Panc1 (cell line): Measurements from ENCODE around the gene NAB2. TPM values are rescaled to one million over a fixed set of nuclear protein-coding genes. Genes with fewer than 3 reads are reported as not detected.
A peak's percentile ranks its signal among the peaks of the same experiment; 100 is the strongest.

Experiments used
- ATAC-seq: fragments of 200-7000 bp; cut with Tn5 transposase; 2 replicates; pipeline ENCODE4 v1.9.1; 2020; ENCODE audit warnings: mild to moderate bottlenecking, moderate library complexity
- BruUV-seq: library from RNA; stranded (reverse); fragments of 400-500 nt; replicated peaks from 2 replicates; lab custom pipeline; 2021; lab: Mats Ljungman, UMichigan
- CTCF ChIA-PET: fragments of 300-600 bp; sonication (Branson Sonifier 250); formaldehyde crosslinking; loops from one replicate; lab custom pipeline; 2022; ENCODE audit warnings: antibody characterized with exemption; lab: Charles Lee
- POLR2A ChIA-PET: fragments of 300-600 bp; sonication (Branson Sonifier 250); formaldehyde crosslinking; loops from one replicate; lab custom pipeline; 2022; ENCODE audit warnings: antibody characterized with exemption; lab: Charles Lee
- DNase-seq: peaks from one replicate; pipeline ENCODE4 v3.0.0-alpha.2; 2010; ENCODE audit warnings: low read depth, low spot score
- H3K27ac ChIP-seq: 2 replicates; pipeline ENCODE4 v1.5.1; 2011; ENCODE audit warnings: mild to moderate bottlenecking, low read length, inconsistent platforms
- H3K27me3 ChIP-seq: fragments of 200-500 bp; sonication (Bioruptor generic); 2 replicates; pipeline ENCODE4 v1.6.0; 2014; ENCODE audit warnings: low read length, inconsistent platforms; ENCODE audit not compliant: control insufficient read depth, insufficient read depth
- H3K36me3 ChIP-seq: fragments of 200-500 bp; sonication (Bioruptor generic); 2 replicates; pipeline ENCODE4 v1.5.1; 2014; ENCODE audit warnings: inconsistent platforms, mild to moderate bottlenecking, low read length, moderate library complexity; ENCODE audit not compliant: control insufficient read depth, insufficient read depth
- H3K4me1 ChIP-seq: 2 replicates; pipeline ENCODE4 v1.5.1; 2011; ENCODE audit warnings: inconsistent platforms, mild to moderate bottlenecking, low read length, moderate library complexity; ENCODE audit not compliant: control insufficient read depth, insufficient read depth
- H3K4me3 ChIP-seq, 2 experiments: 2 replicates each; pipeline ENCODE4 v1.5.1; 2011 to 2012; ENCODE audit warnings: low read depth in 2 of 2, low read length in 2 of 2, mild to moderate bottlenecking in 2 of 2, inconsistent platforms in 1 of 2, moderate library complexity in 1 of 2
- H3K9me3 ChIP-seq: fragments of 200-500 bp; sonication (Bioruptor generic); 2 replicates; pipeline ENCODE4 v1.5.1; 2014; ENCODE audit warnings: low read depth, mild to moderate bottlenecking, inconsistent platforms, low read length, moderate library complexity; ENCODE audit not compliant: control insufficient read depth, insufficient read depth
- POLR2AphosphoS5 ChIP-seq: IDR thresholded peaks from 2 replicates; pipeline ENCODE4 v1.6.1; 2012; ENCODE audit warnings: mild to moderate bottlenecking, low read depth, low read length, moderate library complexity
- SIN3A ChIP-seq: IDR thresholded peaks from 2 replicates; pipeline ENCODE4 v1.6.1; 2012; ENCODE audit warnings: low read depth, mild to moderate bottlenecking, low read length, moderate library complexity, borderline replicate concordance; ENCODE audit not compliant: insufficient read depth
- TCF7L2 ChIP-seq: IDR thresholded peaks from 2 replicates; pipeline ENCODE4 v1.6.1; 2011; ENCODE audit warnings: mild to moderate bottlenecking, low read depth, low read length, inconsistent platforms
- in situ Hi-C: cut with HindIII; loops from 2 replicates; pipeline ENCODE4 v1.10.0; 2016; ENCODE audit warnings: low sequenced_read_pairs, low pct_unique_long_range_greater_than_20kb
- intact Hi-C: fragments of 100-400 bp; cut with micrococcal nuclease; formaldehyde crosslinking; loops from one replicate; pipeline ENCODE4 v1.10.0; 2022; ENCODE audit not compliant: unreplicated experiment
- total RNA-seq: library from RNA; stranded (reverse); gene quantifications from one replicate; pipeline ENCODE4 v1.2.1, GENCODE V29; 2021; ENCODE audit not compliant: unreplicated experiment
- TF ChIP-seq, protein P1 (sequence below): fragments of 450-650 bp; IDR thresholded peaks from 2 replicates; pipeline ENCODE4 v1.5.1; 2017; ENCODE audit warnings: mild to moderate bottlenecking
- TF ChIP-seq, protein P2 (sequence below), 2 experiments: IDR thresholded peaks; 2 replicates each; pipeline ENCODE4 v1.6.1; 2011 to 2012; ENCODE audit warnings: low read depth in 2 of 2, control low read depth in 1 of 2, low read length in 1 of 2, mild to moderate bottlenecking in 1 of 2, moderate library complexity in 1 of 2; ENCODE audit not compliant: insufficient read depth in 1 of 2

NAB2 gene
- total RNA-seq, 1 experiment from 2014 or later, result 13.9 TPM

DNA sequence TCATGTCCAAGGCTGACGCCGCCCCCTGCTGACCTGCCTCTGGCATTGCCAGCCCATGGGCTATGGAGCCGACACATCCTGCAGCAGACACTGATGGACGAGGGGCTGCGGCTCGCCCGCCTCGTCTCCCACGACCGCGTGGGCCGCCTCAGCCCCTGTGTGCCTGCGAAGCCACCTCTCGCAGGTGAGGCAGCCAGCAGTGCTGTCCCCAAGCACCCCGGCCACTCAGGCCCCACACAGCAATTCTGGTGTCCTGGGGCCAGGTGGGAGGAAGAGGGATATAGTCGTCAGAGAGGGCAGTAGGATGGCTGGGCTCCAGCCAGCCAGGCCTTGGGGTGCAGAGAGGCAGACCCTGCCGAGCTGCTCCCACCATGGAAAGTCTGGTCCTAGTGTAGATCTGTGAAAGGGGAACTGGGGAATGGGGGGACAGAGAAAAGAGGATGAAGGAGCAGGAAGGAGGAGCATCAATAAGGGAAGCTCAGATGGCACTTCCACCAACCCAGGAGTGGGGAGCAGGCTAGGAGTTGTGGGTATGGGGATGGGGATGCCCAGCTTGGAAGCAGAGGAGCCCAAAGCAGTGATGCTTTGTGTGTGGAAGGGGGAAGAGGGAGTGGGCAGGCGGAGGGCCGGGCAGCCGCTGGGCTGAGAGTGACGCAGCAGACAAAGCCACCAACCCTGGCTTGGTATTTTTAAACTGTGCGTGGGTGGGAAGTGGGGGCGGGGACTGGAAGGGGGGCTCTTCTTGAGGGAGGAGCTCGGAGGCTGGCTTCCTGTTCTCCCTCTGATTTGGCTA, 4.7 kb downstream of the NAB2 start:
- in situ Hi-C loops, result no loop called here
- no TSS peak for BruUV-seq
- H3K27ac ChIP-seq, result 0 out of 2 replicates have a peak overlapping the region, but pooled peaks have one; percentile 29
- TF ChIP-seq POLR2AphosphoS5, result no peak
- TF ChIP-seq SIN3A, result no peak
- TF ChIP-seq TCF7L2, result no peak
- TF ChIP-seq, protein P1, sequence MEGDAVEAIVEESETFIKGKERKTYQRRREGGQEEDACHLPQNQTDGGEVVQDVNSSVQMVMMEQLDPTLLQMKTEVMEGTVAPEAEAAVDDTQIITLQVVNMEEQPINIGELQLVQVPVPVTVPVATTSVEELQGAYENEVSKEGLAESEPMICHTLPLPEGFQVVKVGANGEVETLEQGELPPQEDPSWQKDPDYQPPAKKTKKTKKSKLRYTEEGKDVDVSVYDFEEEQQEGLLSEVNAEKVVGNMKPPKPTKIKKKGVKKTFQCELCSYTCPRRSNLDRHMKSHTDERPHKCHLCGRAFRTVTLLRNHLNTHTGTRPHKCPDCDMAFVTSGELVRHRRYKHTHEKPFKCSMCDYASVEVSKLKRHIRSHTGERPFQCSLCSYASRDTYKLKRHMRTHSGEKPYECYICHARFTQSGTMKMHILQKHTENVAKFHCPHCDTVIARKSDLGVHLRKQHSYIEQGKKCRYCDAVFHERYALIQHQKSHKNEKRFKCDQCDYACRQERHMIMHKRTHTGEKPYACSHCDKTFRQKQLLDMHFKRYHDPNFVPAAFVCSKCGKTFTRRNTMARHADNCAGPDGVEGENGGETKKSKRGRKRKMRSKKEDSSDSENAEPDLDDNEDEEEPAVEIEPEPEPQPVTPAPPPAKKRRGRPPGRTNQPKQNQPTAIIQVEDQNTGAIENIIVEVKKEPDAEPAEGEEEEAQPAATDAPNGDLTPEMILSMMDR, result peak; percentile 87
- TF ChIP-seq, protein P2, sequence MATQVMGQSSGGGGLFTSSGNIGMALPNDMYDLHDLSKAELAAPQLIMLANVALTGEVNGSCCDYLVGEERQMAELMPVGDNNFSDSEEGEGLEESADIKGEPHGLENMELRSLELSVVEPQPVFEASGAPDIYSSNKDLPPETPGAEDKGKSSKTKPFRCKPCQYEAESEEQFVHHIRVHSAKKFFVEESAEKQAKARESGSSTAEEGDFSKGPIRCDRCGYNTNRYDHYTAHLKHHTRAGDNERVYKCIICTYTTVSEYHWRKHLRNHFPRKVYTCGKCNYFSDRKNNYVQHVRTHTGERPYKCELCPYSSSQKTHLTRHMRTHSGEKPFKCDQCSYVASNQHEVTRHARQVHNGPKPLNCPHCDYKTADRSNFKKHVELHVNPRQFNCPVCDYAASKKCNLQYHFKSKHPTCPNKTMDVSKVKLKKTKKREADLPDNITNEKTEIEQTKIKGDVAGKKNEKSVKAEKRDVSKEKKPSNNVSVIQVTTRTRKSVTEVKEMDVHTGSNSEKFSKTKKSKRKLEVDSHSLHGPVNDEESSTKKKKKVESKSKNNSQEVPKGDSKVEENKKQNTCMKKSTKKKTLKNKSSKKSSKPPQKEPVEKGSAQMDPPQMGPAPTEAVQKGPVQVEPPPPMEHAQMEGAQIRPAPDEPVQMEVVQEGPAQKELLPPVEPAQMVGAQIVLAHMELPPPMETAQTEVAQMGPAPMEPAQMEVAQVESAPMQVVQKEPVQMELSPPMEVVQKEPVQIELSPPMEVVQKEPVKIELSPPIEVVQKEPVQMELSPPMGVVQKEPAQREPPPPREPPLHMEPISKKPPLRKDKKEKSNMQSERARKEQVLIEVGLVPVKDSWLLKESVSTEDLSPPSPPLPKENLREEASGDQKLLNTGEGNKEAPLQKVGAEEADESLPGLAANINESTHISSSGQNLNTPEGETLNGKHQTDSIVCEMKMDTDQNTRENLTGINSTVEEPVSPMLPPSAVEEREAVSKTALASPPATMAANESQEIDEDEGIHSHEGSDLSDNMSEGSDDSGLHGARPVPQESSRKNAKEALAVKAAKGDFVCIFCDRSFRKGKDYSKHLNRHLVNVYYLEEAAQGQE (IDR thresholded peaks at IDR 0.05; ENCODE audit: insufficient read depth in 1 of 2, low read depth in 2 of 2, low read length in 1 of 2), result no peak
- ATAC-seq (no peak), DNase-seq (no peak)
- no peaks in the 10 kb centered on the region for H3K27me3 ChIP-seq
- H3K4me3 ChIP-seq, result no peak overlapping the region
- POLR2A ChIA-PET, result no interaction called here
- H3K4me1 ChIP-seq, result peaks cover 7% of the 10 kb centered on the region
- H3K36me3 ChIP-seq, result peaks cover 5% of the 10 kb centered on the region; the same call in 1 of the 2 replicates
- intact Hi-C loops, result no loop called here
- no peaks in the 10 kb centered on the region for H3K9me3 ChIP-seq
- CTCF ChIA-PET, result interaction anchor here (0.6 to 1.2 kb wide), 3 partner anchors 9 to 19 kb away, joined by 4 to 7 read pairs (median 4); partner anchors contain the start of gene NEMP1

- ATAC-seq (no peak), DNase-seq (no peak)
- intact Hi-C loops, result no loop called here
- Histone ChIP-seq H3K4me1 (peaks cover 7% of the 10 kb centered on the region), H3K9me3 (no peaks in the 10 kb centered on the region), H3K27ac (no peak overlapping the region), H3K27me3 (no peaks in the 10 kb centered on the region), H3K36me3 (peaks cover 1% of the 10 kb centered on the region; the same call in 1 of the 2 replicates), H3K4me3 (no peak overlapping the region)
- in situ Hi-C loops, result no loop called here
- POLR2A ChIA-PET, result no interaction called here
- TF ChIP-seq, protein P1, result no peak
- TF ChIP-seq SIN3A (no peak), POLR2AphosphoS5 (no peak), TCF7L2 (no peak)
- TF ChIP-seq, protein P2 (IDR thresholded peaks at IDR 0.05; ENCODE audit: insufficient read depth in 1 of 2, low read depth in 2 of 2, low read length in 1 of 2), result no peak
- no TSS peak for BruUV-seq
- CTCF ChIA-PET, result interaction anchor here (0.6 to 1.2 kb wide), 3 partner anchors 9 to 18 kb away, joined by 4 to 7 read pairs (median 4); partner anchors contain the start of gene NEMP1
Measured at GRCh38 chr12:57094208-57095160, 5.6 kb downstream of the NAB2 start.
